Left colon (tissue), 2 donors: ENCODE data around the gene LRRC31. TPM values are rescaled to one million over a fixed set of nuclear protein-coding genes. Genes with fewer than 3 reads are reported as not detected.

Experiments
- ATAC-seq: fragments of 200-7000 bp; cut with Tn5 transposase; one replicate; pipeline ENCODE4 v1.9.1; 2020; ENCODE audit warnings: mild to moderate bottlenecking, moderate library complexity
- DNase-seq, 2 donors: peaks; one replicate each; pipeline ENCODE4 v3.0.0-alpha.2; 2020
- intact Hi-C, 2 donors: fragments of 100-400 bp; cut with DNase I in 1 of 2; cut with micrococcal nuclease in 1 of 2; formaldehyde crosslinking; loops; one replicate each; pipeline versions ENCODE4 v1.11.2 to v1.14.0; 2022; cut with DNase I, micrococcal nuclease
- total RNA-seq, 2 donors: library from RNA; stranded (reverse); fragmentation: NEBNext Ultra II Directional; extraction: Animal tissue kit (Norgen Biotek cat#: 25700); gene quantifications; one replicate each; pipeline ENCODE4 v1.2.1, GENCODE V29; 2021
- donor health status: DM: no; HTN: no; CAD: no.
- donor health status: DM: yes; HTN: yes; CAD: no.

LRRC31 gene
- total RNA-seq, 2 donors from 2014 or later: 38.5 to 62.9 TPM

DNA sequence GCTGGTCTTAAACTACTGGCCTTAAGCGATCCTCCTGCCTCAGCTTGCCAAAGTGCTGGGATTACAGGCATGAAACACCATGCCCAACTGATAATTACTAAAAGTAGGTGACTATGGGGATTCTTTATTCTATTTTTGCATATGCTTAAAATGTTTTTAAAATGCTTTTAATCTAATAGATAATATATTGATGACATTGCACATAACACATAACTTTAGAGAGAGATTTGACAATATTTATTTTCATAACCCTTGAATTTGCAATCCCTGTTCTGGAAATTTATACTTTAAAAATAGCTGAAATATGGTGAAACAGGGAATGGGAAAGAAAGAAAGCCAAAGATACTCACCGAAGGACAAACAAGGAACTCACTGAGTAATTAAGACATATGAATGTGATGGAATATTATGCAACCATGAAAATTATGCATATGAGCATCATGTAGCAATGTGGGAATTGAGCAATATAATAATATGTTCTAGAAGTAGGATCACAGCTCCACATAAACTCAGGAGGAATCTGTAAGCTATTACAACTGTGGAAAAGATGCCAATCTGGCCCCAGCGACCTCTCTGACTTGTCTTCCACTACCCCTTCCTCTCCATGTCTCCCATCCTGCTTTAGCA lies 2.0 kb downstream of the LRRC31 start:
- no peak for ATAC-seq
- intact Hi-C loops: loop anchor here in 1 of 2 donors (10.0 kb wide), 1 partner anchor 97 kb away; the partner anchor contains the start of gene SEC62
- DNase-seq: no peak

DNA sequence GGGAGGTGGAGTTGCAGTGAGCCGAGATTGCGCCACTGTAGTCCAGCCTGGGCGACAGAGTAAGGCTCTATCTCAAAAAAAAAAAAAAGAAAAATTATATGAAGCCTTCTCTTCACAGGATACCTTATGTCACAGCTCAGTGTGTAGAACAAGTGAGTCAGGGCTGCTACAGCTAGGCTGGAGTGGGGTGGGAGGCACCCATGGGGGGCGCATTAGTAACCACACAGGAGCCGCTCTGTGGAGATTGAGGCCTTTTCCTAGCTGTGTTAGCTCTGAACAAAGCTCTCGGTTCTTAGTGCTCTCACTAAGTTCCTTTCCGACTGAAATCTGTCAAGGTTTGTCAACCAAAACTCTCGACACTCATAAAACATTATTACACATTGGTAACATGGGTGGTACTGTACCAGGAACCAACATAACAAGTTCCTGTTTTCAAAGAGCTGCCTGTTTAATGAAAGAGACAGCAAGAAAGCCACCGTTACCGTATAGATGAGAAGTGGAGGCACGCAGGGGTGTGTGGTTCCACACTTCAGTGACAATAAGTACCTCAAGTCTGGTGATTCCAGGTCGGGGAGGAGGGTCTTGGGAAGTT lies 4.5 kb downstream of the LRRC31 start:
- DNase-seq (peak in 1 of 2 donors; percentile 24), ATAC-seq (peak; percentile 62)
- intact Hi-C loops: loop anchor here in 1 of 2 donors (10.0 kb wide), 1 partner anchor 100 kb away; the partner anchor contains the start of gene SEC62

DNA sequence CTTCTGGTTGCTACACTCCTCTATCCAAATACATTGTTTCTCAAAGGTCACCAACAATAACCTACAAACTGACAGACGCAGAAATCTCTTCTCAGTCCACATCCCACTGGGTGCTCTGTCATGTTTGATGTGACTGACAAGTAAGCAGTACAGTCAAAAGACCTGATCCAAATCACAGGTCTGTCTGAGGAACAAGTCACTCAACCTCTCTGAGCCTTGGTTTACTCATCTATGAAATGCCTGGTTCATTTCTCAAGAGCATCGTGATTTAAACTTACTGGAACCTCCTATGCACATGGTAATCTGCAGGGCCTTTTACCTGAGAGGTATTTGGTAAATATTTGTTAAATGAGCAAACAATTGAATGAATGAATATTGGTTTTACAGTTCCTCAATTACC lies 5.5 kb downstream of the LRRC31 start:
- ATAC-seq: no peak
- intact Hi-C loops: loop anchor here in 1 of 2 donors (10.0 kb wide), 1 partner anchor 101 kb away; the partner anchor contains the start of gene SEC62
- DNase-seq: no peak

DNA sequence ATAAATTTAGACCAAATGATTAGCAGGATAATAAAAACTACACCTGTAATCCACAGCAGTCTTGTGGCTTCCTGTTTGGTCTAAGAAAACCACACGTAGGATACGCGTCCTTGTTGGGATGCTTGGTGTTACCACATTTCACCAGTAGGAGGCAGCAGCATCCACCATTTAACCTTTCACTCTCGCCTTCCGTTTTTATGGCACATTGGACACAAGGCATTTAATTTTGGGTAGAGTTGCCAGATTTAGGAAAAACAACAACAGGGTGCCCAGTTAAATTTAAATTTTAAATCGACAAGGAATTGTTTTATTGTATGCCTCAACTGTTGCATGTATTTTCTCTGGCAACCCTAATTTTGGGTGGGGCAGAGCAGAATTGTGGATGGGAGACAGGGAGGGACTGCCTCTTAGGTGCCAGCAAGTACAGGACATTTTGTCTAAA lies 6.3 kb downstream of the LRRC31 start:
- peak; percentile 54 to 77 for DNase-seq
- intact Hi-C loops: loop anchor here in 1 of 2 donors (10.0 kb wide), 1 partner anchor 101 kb away; the partner anchor contains the start of gene SEC62
- peak; percentile 74 for ATAC-seq

DNA sequence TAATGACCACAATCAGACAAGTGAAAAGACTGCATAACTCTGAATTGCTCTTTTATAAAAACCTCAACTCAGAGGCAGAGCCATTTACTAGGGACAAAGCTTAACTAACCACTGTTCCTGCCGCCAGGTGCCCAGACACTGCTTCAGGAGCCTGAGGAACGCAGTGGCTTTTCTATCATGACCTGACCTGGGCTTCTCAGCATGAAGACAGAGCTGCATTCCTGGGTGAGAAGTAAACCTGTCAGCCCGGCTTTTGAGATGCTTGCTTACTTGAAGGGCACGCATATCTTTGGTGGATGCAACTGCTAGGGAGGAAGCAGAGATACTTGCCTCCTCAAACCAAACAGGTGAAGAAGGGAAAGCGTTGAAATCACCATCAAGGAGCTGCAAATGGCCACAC lies 7.9 kb downstream of the LRRC31 start:
- no peak for ATAC-seq
- intact Hi-C loops: loop anchor here in 1 of 2 donors (10.0 kb wide), 1 partner anchor 103 kb away; the partner anchor contains the start of gene SEC62
- no peak for DNase-seq

DNA sequence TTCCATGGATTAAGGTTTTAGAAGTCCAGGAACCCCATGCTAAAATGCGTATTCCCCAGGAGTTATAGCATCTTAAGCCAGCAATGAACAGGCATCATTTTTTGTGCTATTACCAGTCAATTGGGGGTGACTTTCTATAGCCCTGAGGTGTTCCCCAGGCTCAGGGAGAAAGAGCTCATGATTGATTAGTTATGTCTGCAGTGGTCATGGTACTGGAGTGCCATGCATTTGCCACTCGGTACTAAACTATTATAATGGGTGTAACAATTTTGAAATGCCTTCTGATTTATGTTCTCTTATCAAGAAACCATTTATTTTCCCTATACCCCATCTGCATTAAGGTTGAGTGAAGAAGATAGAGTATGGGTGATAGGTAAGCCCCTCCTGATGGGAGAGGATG lies 11.9 kb downstream of the LRRC31 start:
- DNase-seq (no peak), ATAC-seq (no peak)
- intact Hi-C loops: no loop called here

DNA sequence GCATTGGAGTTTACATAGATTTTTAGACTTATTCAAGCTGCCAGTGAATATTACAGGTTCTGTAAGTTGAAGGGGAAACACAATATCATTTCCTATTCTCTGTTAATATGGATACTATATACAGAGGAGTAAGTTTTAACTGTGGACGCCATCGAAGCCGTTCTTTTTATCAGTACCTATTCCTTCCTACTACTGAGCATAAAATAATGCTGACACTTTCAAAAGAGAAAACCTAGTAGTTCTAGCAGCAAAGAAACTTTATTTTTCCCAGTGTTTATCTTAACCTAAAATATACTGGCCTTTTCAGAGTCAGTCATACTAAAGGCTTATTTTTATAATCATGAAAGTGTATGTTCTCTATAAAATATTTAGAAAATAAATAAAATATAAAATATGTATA lies 14.2 kb downstream of the LRRC31 start:
- no peak for ATAC-seq

DNA sequence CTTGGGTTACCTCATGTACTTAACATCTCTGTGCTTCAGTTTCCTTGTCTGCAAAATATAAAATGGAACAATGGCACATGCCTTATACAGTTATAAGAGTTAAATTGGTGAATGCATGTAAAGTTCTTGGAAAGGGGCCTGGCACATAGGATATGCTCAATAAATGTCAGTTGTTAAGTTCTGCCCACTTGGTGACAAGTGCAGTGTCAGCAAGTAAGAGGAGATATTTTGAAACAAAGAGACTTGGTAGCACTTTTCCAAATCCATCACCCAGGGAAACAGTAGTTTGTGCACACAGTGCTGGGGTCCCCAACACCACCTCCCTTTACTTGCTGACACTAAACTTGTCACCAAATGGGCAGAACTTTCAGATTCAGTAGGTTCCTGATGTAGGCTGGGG lies 19.1 kb downstream of the LRRC31 start:
- no peak for ATAC-seq
- intact Hi-C loops: no loop called here
- DNase-seq: no peak

More for the DNA sequence above, 14.2 kb downstream of the LRRC31 start:
- no peak for DNase-seq
- intact Hi-C loops: no loop called here

DNA sequence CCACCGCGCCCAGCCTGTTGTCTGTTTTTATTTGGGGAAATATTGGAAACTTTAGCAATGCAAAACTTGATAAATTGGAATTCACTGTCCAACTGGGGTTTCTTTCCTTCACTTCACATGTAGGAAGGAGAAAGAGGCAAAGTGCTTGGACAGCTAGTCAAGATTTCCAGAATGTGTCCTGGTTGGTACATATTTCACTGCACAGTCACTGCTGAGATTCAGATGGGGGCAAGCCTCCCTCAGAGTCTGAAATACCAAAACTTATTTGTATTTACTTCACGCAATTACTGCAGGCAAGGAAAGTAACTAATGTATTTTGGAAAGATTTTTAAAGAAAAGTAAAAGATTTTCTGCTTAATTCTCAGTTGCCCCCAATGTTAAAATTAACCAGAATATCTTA lies 21.0 kb downstream of the LRRC31 start:
- ATAC-seq: no peak
- DNase-seq: no peak
- intact Hi-C loops: no loop called here

DNA sequence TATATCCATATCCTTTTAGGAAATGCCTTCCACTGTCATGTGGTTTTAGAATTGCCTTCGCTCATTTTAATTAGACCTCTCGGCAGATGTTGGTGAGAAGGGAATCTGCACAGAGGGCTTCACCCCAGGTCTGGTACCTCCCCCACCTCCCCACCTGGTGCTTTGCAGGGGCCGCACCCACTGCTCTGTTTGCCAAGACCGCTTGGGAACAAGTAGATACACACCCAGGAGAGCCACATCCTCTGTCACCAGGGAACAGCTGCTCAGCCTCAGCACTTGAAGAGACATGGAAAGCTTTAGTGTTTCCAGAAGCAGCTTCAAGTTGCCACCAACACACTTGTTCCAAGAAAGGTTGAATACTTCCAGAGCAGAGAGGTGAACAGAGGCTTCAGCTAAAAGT lies 21.8 kb downstream of the LRRC31 start:
- ATAC-seq (peak; percentile 94), DNase-seq (peak; percentile 68 to 71)
- intact Hi-C loops: no loop called here

DNA sequence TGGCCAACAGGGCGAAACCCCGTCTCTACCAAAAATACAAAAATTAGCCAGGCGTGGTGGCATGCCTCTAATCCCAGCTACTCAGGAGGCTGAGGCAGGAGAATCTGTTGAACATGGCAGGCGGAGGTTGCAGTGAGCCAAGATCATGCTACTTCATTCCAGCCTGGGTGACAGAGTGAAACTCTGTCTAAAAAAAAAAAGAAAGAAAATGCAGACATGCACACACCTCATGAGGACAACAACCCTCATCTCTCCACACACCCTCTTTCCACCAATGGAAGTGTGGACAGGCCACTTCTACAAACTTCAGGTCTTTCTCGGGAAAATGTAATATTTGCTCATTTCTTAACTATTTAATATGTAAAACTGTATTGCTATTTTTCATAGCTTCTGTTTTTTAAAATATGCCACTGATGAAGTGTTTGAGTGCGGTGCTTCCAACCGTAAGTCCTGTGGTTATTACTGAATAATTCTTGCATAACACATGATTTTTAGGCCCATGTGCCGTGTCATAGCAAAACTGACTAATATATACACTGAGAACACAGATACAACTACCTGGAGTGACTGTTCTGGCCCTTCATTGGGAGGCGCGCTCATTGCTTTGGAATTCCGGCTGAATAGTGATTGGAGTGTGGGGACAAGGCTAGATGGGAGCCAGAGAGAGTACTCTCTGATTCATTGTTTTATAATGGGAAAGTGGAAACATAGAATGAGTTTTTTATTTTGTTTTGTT lies 23.1 kb downstream of the LRRC31 start:
- no peak for ATAC-seq
- DNase-seq: no peak

DNA sequence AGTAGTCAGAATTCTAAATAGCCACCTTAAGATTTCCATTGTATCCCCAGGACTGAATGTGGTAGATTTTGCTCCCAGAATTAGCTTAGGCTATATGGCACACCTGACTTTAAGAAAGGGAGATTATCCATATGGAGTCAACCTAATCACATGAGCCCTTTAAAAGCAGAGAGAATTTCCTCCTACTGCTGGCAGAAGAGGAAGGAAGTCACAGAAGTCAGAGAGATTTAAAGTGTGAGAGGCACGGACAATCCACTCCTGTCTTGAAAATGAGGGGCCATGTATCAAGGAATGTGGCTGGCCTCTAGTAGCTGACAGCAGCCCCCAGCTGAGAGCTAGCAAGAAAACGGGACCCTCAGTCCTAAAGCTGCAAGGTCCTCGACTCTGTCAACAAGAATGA lies 26.8 kb downstream of the LRRC31 start:
- intact Hi-C loops: no loop called here
- no peak for ATAC-seq
- DNase-seq: no peak

More for the DNA sequence above, 23.1 kb downstream of the LRRC31 start:
- intact Hi-C loops: no loop called here

DNA sequence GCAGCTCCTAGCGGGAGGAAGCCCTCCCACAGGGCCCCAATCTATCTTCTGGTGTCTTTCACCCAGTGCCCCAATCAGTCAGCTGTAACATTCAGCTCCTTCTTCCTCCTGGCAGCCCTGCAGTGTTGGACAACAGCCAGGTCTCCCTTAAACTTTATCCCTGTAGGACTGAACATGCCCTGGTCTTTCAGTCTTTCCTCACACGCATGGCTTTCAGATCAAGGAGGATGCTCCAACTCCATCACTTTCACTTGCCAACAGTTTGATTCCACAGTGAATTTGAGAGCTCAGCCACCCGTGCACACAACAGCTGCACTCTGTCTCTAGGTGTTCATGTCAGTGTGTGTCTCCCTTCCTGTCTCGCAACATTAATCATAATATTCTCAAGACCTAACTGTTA lies 28.6 kb downstream of the LRRC31 start:
- ATAC-seq (peak; percentile 26), DNase-seq (no peak)
- intact Hi-C loops: no loop called here

DNA sequence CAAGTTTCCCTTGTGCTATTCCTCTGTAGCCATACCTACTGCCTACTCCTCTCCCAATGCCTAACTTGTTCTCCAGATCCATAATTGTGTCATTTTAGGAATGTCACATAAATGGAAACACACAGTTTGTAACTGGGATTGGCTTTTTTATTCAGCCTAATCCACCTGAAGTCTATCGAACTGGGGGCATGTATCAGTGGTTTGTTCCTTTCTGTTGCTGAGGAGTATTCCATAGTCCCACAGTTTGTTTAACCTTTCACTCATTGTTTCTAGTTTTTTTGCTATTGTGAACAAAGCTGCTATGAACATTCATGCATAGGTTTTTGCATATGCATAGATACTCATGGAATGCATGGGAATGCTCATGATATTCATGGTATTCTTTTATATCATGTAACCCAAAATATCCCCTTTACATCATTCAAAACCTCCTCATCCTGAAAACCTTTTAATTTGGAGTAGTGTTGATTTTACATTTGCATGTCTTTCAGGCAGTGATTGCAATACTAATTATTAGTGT lies 31.2 kb downstream of the LRRC31 start:
- intact Hi-C loops: no loop called here
- DNase-seq (no peak), ATAC-seq (no peak)

DNA sequence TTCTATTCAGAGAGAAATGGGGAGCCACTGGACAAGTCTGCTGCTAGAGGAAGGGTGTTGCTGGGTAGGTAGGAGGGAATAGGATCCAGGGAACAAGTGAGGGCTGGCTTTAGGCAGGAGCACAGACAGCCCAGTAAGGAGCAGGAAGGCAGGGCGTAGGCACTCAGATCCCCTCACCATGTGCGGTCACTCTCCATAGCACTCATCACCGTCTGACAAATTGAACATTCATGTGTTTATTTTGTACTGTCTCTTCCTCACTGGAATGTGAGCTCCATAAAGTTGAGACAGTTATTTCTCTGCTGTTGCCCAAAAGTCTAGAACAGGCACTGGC lies 32.8 kb downstream of the LRRC31 start:
- ATAC-seq (peak; percentile 15), DNase-seq (no peak)
- intact Hi-C loops: no loop called here

DNA sequence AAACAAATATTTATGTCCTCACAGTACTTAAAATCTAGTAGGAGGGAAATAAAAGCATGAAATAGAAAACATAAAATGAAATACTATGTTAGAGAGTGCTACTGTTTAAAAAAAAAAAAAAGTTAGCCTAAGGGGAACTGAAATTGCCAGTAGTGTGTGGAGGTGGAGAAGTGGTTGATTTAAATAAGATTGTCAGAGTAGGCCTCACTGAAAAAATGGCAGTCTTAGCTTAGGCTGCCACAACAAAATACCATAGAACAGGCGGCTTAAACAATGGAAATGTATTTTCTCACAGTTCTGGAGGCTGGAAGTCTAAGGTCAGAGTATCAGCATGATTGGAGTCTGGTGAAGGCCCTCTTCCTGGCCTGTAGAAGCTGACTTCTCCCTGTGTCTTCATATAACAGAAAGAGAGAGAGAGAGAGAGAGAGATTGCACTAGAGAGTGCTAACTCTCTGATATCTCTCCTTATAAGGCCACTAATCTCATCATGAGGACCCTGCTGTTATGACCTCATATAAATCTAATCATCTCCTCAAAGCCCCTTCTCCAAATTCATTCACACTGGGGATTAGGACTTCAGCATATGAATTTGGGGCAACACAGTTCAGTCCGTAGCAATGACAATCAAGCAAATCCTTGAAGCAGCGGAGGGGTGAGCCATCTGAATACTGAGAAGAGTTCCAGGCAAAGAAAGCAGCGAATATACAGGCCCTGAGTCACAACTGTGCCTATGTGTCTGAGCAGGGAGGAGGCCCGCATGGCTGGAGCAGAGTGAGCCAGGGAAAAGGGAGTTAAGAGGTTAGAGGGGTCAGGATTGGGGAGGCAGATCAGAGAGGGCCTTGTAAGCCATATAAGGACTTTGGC lies 33.4 kb downstream of the LRRC31 start:
- intact Hi-C loops: no loop called here
- DNase-seq: no peak
- ATAC-seq: peak; percentile 8

DNA sequence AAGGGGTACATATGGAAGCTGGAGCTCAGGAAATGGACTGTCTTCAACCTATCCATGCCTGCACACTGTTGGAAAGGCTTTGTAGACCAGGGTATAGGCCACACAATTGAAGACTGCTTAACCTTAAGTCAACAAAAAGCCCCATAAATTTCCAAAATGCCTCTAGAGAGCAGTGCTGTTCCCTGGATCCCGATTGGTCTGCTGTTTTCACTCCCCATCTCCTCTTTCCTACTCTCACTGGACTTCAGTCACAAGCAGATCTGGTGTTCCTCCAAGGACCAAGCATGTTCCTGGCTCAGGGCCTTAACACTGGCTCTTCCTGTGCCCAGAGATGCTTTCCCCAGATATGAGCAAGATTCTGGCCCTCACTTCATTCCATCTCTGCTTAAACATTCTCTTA lies 34.2 kb downstream of the LRRC31 start:
- peak; percentile 54 for ATAC-seq
- no peak for DNase-seq
- intact Hi-C loops: no loop called here

DNA sequence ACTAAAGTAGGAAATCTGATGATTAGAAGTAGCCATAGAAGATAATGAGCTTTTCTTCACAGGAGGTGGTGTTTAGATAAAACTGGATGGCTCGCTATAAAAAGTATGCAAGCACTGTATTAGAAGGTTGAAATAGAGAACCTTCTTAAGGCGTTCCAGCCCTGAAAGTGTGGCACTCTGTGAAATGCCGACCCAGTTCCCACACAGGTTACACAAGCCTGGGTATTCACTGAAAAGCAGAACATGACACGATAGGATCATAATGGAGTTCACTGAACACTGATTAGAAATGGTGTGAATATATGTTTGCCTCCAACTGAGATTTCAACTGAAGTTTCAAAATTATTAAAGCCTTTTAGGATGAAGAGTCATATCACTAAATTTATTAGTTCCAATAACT lies 42.0 kb downstream of the LRRC31 start:
- intact Hi-C loops: no loop called here
- no peak for DNase-seq
- no peak for ATAC-seq

DNA sequence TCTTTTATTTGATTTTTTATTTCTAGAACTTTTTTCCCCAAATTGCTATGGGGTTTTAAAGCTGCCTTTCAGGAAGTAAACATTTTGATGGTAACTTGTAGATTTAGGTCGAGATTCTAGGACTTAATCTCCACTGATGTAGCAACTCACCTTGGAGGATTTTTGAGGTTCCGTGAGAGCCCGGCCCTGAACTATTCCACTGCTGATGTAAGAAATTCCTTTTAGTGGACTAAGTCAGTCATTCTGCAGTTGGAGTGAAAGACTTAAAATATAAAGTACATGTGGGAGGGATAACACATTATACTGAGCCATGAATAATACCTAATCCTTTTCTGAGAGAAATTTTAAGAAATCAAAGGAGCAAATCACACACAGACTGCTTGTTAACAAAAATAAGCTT lies 44.4 kb downstream of the LRRC31 start:
- intact Hi-C loops: no loop called here
- no peak for ATAC-seq
- DNase-seq: no peak
